GM10847 (cell line): Measurements from ENCODE around the gene FAM83G.

Experiments
- POLR2A ChIP-seq: IDR thresholded peaks from 2 replicates; pipeline ENCODE4 v1.6.1; 2011; ENCODE audit not compliant: insufficient read length; ENCODE audit errors: extremely low read depth

The FAM83G gene

DNA sequence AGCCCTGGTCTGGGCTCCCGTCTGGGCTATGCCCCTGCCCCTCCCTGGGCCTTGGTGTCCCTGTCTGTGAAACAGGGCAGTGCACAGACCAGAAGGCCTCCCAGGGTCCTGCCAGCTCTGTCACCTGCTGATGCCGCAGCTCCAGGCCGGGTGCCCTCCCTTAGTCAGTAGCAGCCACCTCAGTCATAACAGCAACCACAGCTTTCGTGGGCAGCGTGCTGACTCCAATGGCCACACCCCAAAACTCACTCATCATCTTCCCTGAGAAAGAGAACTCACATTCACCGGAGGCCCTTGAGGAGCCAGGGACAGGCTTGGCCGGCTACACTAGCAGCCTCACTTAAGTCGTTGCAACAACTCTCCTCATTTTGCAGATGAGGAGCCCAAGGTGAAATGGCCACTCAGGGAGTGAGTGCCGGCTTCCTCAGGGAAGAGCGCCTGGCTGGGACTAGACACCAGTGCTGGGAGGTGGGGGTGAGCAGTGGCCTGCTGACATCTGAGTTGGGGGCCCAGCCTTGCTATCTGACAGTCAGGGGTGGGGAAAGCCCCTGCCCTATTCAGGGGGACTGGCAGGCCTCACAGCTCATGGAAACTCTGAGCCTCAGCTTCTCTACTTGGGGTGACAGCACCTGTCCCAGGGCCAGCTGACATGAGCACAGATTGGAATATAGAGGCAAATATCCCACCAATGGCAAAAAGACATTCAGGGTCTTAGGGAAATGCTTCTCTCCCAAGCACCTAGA is 30.0 kb downstream of the FAM83G start:
- TF ChIP-seq POLR2A: no peak

DNA sequence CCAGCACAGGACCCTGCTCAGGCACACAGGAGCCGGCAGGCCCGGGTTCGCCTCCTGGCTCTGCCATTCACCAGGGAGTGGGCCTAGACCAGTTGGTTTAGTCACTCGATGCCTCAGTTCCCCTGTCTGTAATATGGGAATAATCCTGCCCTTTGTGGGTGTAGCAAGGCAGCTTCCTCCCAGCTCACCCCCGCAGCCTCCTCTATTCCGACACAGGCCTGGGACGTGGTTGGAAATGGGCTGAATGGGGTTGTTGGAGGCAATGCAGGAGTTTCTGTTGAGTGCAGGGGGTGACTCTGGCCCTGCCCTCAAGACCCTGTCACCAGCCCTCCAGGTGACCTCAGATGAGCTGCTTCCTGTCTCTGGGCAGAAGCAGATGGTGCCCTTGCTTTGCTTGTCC is 32.8 kb downstream of the FAM83G start:
- TF ChIP-seq POLR2A: no peak

DNA sequence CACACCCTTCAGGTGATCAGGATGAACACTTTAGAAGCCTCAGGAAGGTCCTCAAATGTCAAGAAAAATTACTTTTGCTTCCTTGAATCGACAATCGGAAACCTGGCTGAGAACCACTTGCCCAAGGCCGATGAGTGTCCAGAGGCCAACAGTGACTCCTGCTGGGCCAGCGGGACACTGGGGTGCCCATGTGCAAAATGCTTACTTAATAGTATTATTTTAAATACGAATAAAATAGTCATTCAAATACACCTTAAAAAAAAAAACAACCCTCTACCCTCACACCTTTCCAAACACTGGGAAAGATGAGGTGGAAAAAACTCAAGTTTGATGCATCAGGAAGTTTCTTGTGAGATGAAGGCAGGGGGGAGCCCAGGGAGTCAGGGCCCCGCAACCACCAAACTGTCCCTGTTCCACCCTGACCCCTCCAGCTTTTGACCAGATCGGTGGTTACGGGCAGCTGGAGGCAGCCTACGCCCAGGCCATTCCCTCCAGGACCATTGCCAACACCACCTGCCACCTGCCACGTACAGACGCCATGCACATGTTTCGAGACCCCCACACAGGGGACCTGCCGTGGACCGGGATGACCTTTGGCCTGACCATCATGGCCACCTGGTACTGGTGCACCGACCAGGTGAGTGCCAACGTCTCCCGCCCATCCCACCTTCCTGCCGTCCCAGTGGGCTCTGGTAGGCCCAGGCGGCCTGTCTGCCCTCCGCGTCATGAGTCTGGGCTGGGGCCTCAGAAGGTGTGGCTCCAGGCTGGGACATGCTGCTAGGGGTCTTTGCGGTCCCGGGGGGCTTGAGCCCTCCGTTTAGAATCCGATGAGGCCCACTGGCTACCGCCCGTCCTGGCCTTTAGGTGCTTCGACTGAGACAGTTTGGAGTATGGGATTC is 33.7 kb downstream of the FAM83G start:
- TF ChIP-seq POLR2A: no peak

DNA sequence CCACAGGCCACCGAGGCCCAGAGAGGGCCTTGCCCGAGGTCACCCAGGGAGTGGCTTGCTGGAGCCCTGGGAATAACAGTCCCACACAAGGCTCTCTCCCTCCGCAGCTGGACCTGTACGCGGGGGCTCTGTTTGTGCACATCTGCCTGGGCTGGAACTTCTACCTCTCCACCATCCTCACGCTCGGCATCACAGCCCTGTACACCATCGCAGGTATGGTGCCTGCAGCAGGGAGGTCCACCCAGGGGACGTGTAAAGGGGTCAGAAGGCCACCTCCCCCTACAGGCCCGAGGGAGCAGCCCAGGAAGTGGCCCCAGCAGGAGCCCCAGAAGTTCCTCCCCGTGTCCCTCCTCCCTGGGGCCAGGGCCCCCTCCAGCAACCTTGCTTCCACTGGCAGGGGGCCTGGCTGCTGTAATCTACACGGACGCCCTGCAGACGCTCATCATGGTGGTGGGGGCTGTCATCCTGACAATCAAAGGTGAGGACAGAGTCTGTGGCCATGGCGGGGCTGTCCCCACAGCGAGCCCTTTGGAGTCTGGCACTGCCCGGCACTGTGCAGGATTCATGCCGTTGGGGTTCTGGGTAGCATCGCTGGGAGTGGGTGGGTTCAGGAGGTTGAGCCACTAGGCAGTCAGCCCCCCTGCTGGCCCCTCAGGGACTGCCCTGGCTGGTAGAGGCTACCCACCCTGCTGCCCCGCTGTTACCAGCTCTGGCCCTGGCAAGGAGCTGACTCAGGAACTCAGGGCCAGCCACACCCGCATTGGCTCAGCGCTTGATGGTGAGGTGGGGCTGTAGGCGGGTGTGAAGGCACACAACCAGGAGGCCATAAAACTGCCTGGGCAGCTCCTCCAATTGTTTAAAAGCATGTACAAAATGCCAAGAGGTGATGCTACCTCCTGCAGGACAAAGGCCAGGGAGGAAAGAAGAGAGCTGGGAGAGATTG is 35.3 kb downstream of the FAM83G start:
- no peak for TF ChIP-seq POLR2A

DNA sequence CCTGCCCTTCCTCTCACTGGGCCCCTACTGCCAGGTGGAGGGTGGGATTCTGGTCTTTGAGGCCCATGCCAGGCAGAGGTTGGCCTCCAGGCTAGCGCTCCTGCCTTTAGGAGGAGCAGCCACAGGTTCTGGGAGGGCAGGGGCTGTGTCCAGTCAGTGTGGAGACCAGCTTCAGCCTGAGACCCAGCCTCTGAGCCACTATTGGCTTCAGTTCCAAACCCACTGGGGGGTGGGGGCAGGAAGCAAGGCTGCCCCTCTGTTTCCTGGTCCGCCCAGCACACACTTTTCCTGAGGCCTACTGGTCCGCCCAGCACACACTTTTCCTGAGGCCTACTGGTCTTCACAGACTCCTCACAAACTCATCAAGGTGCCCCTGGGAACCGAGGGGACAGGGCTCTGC is 36.2 kb downstream of the FAM83G start:
- TF ChIP-seq POLR2A: no peak

DNA sequence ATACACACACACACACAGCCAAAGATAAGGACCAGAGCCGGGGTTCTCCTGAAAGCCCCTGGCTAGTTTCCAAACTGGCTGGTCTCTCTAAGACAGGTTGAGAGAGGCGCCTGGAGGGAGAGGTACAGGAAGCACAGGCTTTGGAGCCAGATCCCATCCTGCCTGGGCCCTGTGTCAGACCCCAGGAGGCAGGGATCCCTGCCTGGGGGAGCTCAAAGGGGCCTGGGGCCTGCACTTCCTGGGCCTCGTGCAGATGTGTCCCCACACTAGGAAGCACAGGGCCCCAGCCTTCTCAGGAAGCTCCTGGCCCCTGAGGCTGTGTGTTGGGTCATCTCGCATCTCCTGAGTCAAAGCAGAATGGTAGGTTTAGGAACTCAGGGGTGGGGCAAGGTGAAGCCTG is 36.6 kb downstream of the FAM83G start:
- TF ChIP-seq POLR2A: no peak

DNA sequence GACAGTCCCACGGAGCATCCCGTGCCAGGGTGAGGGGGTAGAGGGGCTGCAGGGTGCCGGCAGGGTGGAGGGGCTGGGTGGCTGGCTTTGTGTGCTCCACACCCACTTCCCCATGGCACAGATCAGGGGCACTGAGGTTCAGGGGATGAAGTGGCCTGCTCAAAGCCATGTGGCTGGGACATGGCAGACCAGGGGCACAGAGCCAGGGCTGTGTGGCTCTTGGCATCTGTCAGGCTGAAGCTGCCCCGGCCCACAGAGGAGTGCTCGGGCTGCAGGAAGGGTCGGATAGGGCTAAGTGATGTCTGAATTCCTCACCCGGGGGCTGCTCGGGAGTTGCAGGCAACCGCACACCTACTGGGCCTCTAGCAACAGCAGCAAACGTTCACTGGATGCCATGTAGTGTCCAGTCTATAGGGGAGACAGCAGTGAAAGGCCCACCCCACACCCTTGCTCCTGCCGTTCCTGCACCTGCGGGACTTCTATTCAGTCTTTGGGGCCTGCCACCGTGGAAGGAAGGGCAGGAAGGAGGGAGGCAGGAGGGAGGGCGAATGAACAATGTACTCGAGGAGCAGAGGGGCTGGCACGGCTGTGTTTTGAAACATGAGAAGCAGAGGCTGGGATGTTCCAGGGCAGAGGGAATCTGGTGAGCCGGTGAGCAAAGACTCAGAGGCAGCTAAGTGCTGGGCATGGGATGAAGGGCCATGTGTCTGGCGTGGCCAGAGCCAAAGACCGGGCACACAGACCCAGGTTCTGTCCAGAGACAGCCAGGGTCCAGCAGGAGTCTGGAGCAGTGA is 37.5 kb downstream of the FAM83G start:
- no peak for TF ChIP-seq POLR2A

DNA sequence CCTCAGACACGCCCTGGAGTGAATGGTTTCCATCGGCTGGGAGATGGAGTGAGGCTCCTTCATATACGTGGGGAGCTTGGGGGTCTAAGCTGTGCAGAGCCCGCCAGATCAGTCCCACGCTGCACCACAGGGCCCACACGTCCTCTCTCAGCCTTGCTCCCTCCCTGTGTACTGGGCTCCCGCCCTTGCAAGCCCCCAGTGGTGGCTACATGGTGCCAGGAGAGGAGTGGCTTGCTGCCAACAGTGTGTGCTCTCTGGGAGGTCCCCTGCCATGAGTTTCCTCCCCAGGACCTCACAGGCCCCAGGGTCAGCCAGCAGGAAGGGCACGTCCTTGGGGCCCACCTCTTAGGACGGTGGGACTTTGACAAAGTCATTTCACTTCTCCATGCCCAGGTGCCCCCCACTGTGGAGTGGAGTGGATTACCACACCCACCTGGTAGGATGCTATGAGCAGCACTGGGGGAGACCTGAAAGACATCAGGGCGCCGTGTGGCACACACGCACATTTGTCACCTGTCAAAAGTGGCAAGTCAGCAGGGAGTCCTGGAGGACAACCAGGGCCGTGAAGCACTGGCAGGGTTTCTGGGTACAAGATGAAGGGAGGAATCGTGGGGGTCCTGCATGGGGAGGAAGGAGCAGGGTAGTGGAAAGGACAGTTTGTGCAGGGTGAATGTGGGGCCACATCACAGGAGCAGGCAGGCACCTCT is 38.9 kb downstream of the FAM83G start:
- no peak for TF ChIP-seq POLR2A

DNA sequence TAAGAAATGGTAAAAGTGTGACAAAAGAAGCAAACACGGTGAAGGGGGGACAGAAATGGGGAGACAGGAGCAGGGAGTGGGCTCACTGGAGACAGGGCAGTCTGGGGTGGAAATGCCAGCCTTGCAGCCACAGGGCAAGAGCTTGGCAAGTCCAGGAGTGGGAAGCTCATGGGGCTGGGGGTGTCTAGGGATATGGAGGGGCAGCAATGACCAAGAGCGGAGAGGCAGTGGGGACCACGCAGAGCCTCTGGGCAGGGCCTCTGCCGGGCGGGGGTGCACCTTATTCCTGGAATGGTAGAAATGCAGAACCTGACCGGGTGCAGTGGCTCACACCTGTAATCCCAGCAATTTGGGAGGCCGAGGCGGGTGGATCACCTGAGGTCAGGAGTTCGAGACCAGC is 40.0 kb downstream of the FAM83G start:
- TF ChIP-seq POLR2A: no peak

DNA sequence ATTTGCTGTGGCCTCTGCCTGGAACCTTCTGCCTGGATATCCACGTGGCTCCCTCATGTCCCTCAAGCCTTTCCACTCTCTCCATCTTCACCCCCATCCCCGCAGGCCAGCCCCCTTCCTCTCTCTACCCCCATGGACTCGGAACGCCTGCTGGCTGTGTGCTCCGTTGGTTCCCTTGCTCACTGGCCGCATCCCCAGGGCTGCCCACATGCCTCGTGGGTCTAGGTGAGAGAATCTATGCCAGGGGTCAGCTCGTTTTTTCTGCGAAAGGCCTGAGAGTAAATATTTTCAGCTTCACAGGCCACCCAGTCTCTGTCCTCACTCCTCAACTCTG is 40.6 kb downstream of the FAM83G start:
- TF ChIP-seq POLR2A: no peak

DNA sequence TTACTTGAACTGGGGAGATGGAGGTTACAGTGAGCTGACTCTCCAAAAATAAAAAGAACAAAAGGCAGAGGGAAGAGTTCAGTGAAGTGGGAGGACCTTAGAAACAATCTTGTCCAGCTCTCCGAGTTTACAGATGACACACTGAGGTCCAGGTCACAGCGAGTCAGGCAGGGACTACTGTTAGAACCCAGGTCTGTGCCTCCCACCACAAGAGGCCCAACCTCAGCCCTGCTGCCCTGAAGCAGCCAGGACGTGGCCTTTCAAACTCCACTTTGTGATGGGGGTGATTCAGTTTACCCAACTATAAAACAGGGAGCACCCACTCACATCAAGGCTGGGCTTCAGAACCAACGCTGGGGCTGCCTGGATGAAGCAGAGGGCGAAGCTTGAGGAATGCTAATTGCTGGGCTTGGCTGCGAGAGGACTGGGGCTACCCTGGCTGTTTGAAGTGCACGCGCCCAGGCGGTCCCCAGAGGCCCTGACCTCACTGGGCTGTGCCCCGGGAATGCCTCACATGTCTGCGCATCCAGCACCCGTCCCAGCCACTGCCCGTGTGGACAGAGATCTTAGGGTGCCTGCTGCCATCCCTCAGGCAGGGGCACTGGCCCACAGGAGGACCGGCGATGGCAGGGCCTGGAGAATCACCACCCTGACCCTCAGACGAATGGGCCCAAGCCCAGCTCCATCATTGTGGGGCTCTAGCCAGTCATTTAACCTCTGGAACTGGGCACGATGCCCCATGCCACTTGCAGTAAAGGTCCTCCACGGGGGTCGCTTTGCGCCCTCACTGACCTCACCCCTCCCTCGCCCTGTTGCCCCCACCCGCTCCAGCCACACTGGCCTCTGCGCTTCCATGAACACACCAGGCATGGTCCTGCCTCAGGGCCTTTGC is 41.2 kb downstream of the FAM83G start:
- no peak for TF ChIP-seq POLR2A

DNA sequence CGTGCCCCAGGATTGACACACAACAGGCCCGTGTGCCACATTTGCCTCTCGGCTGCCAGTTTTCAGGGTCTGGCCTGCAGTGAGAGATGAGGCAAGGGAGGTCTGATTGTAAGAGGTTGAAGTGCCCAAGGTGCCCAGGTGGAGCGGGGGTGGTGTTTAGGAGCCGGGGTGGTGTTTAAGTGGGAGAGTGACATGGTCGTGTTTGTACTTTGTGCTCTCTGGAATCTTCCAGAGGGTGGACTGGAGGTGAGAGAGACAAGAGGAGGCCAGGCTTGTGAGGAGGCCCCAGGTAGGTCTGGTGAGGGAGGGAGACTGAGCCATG is 42.1 kb downstream of the FAM83G start:
- TF ChIP-seq POLR2A: no peak
